Astrocyte (in vitro differentiated cells and primary cell): ENCODE data around the gene CSAD. TPM values are rescaled to one million over a fixed set of nuclear protein-coding genes. Genes with fewer than 3 reads are reported as not detected.

Experiments used
- DNase-seq: peaks from one replicate; pipeline ENCODE4 v3.0.0-alpha.2; 2010; ENCODE audit warnings: low read depth
- FAIRE-seq: peaks from 2 replicates; lab custom pipeline; 2011; peaks lifted over from hg19 to GRCh38; lab: Jason Lieb, UNC
- H2AFZ ChIP-seq: 2 replicates; pipeline ENCODE4 v1.6.0; 2012; ENCODE audit warnings: low read depth, low read length, inconsistent platforms
- H3K27ac ChIP-seq: 2 replicates; pipeline ENCODE4 v1.5.1; 2011; ENCODE audit warnings: low read depth, low read length, inconsistent platforms
- H3K27me3 ChIP-seq: 2 replicates; pipeline ENCODE4 v1.6.0; 2011; ENCODE audit warnings: low read length, inconsistent platforms; ENCODE audit not compliant: insufficient read depth
- H3K36me3 ChIP-seq: 2 replicates; pipeline ENCODE4 v1.5.1; 2011; ENCODE audit warnings: low read length, inconsistent platforms; ENCODE audit not compliant: insufficient read depth
- H3K4me1 ChIP-seq: 2 replicates; pipeline ENCODE4 v1.5.1; 2011; ENCODE audit warnings: low read length, inconsistent platforms; ENCODE audit not compliant: insufficient read depth
- H3K4me2 ChIP-seq: 2 replicates; pipeline ENCODE4 v1.6.0; 2012; ENCODE audit warnings: low read length, inconsistent platforms
- H3K4me3 ChIP-seq: 2 replicates; pipeline ENCODE4 v1.5.1; 2011; ENCODE audit warnings: low read depth, mild to moderate bottlenecking, low read length, inconsistent platforms; ENCODE audit not compliant: insufficient read depth
- H3K79me2 ChIP-seq: 2 replicates; pipeline ENCODE4 v1.6.0; 2012; ENCODE audit warnings: mild to moderate bottlenecking, low read length, inconsistent platforms; ENCODE audit not compliant: insufficient read depth
- H3K9ac ChIP-seq: 2 replicates; pipeline ENCODE4 v1.6.0; 2012; ENCODE audit warnings: mild to moderate bottlenecking, low read length, inconsistent platforms
- H3K9me3 ChIP-seq: 2 replicates; pipeline ENCODE4 v1.5.1; 2012; ENCODE audit warnings: low read depth, mild to moderate bottlenecking, low read length, inconsistent platforms; ENCODE audit not compliant: insufficient read depth
- H4K20me1 ChIP-seq: 2 replicates; pipeline ENCODE4 v1.6.0; 2012; ENCODE audit warnings: low read length, inconsistent platforms; ENCODE audit not compliant: insufficient read depth
- H3K27ac Mint-ChIP-seq: one replicate; pipeline ENCODE4 v1.8.0; 2021; ENCODE audit warnings: mild to moderate bottlenecking, mixed read lengths; ENCODE audit not compliant: unreplicated experiment
- H3K27me3 Mint-ChIP-seq: one replicate; pipeline ENCODE4 v1.8.0; 2021; ENCODE audit warnings: low read depth, mixed read lengths; ENCODE audit not compliant: unreplicated experiment
- H3K36me3 Mint-ChIP-seq: one replicate; pipeline ENCODE4 v1.8.0; 2021; ENCODE audit warnings: low read depth, mixed read lengths; ENCODE audit not compliant: unreplicated experiment
- H3K4me1 Mint-ChIP-seq: one replicate; pipeline ENCODE4 v1.8.0; 2021; ENCODE audit warnings: low read depth, mixed read lengths; ENCODE audit not compliant: unreplicated experiment
- H3K4me3 Mint-ChIP-seq: one replicate; pipeline ENCODE4 v1.8.0; 2021; ENCODE audit warnings: mild to moderate bottlenecking, moderate library complexity, mixed read lengths; ENCODE audit not compliant: unreplicated experiment
- H3K9me3 Mint-ChIP-seq: one replicate; pipeline ENCODE4 v1.8.0; 2021; ENCODE audit warnings: mild to moderate bottlenecking, mixed read lengths; ENCODE audit not compliant: unreplicated experiment
- EZH2 ChIP-seq: IDR thresholded peaks from 2 replicates; pipeline ENCODE4 v1.6.1; 2012; ENCODE audit warnings: mild to moderate bottlenecking, low read length, inconsistent platforms; ENCODE audit not compliant: insufficient read depth
- total RNA-seq: library from RNA; stranded (reverse); gene quantifications from 2 replicates; pipeline ENCODE4 v1.2.1, GENCODE V29; 2021
- TF ChIP-seq, protein P1 (sequence below): IDR thresholded peaks from 2 replicates; pipeline ENCODE4 v1.5.1; 2011; ENCODE audit warnings: low read depth, mild to moderate bottlenecking, inconsistent platforms, low read length, moderate library complexity; ENCODE audit not compliant: insufficient read depth

The CSAD gene
- total RNA-seq, 1 donor from 2014 or later = 19.4 TPM

DNA sequence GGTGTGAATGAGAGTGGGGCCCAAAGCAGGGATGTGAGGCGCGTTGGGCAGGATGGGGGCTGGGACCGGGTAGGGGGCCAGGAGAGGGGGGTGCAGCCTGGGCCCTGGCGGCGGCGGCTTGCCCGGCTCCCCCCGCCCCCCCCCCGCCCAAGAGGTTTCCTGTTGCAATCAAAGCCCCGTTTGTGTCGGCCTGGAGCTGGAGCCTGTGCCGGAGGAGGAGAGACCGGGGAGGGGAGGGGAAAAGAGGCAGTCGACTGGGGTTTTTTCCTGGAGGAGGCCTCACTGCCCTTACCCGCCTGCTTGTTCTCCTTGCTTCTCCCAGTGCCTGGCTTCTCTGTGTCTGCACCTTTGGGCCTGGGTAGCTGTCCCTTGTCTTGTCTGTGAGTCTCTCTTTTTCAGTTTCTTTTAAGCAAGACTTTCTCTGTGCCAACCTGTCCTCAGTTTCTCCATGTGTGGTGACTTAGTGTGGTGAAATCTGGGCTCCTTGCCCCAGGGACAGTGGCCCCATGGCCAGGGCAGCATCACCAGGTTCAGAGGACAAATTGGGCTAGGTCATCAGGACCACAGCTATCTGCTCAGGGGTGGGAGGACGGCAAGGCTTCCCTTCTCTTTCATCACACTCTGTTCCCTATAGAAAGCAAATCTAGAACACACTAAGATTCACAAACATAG lies 42.8 kb upstream of the CSAD start:
- TF ChIP-seq, protein P1, sequence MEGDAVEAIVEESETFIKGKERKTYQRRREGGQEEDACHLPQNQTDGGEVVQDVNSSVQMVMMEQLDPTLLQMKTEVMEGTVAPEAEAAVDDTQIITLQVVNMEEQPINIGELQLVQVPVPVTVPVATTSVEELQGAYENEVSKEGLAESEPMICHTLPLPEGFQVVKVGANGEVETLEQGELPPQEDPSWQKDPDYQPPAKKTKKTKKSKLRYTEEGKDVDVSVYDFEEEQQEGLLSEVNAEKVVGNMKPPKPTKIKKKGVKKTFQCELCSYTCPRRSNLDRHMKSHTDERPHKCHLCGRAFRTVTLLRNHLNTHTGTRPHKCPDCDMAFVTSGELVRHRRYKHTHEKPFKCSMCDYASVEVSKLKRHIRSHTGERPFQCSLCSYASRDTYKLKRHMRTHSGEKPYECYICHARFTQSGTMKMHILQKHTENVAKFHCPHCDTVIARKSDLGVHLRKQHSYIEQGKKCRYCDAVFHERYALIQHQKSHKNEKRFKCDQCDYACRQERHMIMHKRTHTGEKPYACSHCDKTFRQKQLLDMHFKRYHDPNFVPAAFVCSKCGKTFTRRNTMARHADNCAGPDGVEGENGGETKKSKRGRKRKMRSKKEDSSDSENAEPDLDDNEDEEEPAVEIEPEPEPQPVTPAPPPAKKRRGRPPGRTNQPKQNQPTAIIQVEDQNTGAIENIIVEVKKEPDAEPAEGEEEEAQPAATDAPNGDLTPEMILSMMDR = no peak
- no peak for TF ChIP-seq EZH2
- peaks cover 37% of the 10 kb centered on the region for H3K4me1 Mint-ChIP-seq
- H3K9me3 ChIP-seq = no peaks in the 10 kb centered on the region
- H3K27me3 Mint-ChIP-seq = no peaks in the 10 kb centered on the region
- peak overlapping the region; percentile 59 for H2AFZ ChIP-seq
- peak overlapping the region; percentile 40 for H3K9ac ChIP-seq
- no peak overlapping the region for H3K27ac ChIP-seq
- H3K4me3 ChIP-seq = no peak overlapping the region
- DNase-seq = peak; percentile 45
- H3K4me1 ChIP-seq = peaks cover 44% of the 10 kb centered on the region
- FAIRE-seq = no peak
- H3K4me3 Mint-ChIP-seq = no peak overlapping the region
- H4K20me1 ChIP-seq = peaks cover 5% of the 10 kb centered on the region
- peaks cover 8% of the 10 kb centered on the region for H3K79me2 ChIP-seq
- H3K27ac Mint-ChIP-seq = peak overlapping the region; percentile 82
- H3K36me3 Mint-ChIP-seq = peaks cover 7% of the 10 kb centered on the region
- H3K36me3 ChIP-seq = no peaks in the 10 kb centered on the region
- no peaks in the 10 kb centered on the region for H3K9me3 Mint-ChIP-seq
- H3K27me3 ChIP-seq = no peaks in the 10 kb centered on the region
- peak overlapping the region; percentile 100 for H3K4me2 ChIP-seq

DNA sequence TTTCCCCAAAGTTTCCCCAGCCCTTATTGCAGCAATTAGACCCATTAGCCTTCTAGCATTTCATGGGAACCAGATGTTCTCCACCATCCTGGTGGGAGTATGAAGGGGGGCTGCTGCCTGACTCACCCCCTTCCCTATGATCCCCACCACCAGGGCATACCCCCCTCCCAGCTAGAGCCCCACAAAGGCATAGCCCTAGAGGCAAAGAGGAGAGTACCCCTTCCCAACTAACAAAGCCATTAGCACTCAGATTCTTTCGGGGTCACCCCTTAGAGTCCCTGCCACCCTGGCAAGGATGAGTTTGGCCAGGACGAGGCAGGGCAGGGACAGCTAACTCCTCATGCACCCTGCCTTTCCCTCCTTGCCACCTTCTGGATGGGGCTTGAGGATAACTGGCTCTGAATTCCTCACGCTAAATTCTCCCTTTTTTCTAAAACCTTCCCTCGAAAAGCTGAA lies 42.1 kb upstream of the CSAD start:
- Histone ChIP-seq H2AFZ (no peak overlapping the region), H3K9me3 (no peaks in the 10 kb centered on the region), H3K4me2 (peak overlapping the region; percentile 100), H3K9ac (peak overlapping the region; percentile 40), H3K4me3 (no peak overlapping the region), H4K20me1 (peaks cover 11% of the 10 kb centered on the region), H3K4me1 (peaks cover 49% of the 10 kb centered on the region), H3K27ac (no peak overlapping the region), H3K27me3 (no peaks in the 10 kb centered on the region), H3K36me3 (no peaks in the 10 kb centered on the region), H3K79me2 (peaks cover 15% of the 10 kb centered on the region)
- Mint-ChIP-seq H3K27ac (peak overlapping the region; percentile 81), H3K36me3 (peaks cover 7% of the 10 kb centered on the region), H3K27me3 (no peaks in the 10 kb centered on the region), H3K9me3 (no peaks in the 10 kb centered on the region), H3K4me1 (peaks cover 44% of the 10 kb centered on the region), H3K4me3 (no peak overlapping the region)
- FAIRE-seq = no peak
- DNase-seq = no peak
- no peak for TF ChIP-seq EZH2
- TF ChIP-seq, protein P1 = no peak

DNA sequence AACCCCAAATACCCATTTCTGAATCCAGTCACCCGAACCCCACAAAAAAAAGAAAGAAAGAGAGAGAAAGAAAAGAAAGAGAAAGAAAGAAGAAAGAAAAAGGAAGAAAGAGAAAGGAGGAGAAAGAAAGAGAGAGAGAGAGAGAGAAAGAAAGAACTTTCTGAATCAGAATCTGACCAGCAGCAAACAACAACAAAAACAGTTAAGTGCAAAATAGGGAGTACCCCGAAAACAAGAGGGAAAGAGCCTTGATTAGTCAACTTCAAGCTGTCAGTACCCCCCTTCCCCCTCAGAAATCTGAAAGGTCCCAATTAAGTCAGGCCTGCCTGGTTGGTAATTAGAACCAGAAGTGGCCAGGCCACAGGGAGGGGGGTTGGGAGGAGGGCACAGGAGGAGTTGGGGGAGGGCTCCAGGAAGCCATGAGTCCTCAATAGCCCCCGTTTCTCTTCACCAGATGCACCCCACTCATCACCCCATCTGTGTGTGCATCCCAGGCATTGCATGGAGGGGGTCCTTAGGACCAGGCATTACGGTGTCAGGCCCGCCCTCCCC lies 41.5 kb upstream of the CSAD start:
- peak overlapping the region; percentile 78 for H3K4me3 Mint-ChIP-seq
- Histone ChIP-seq H2AFZ (no peak overlapping the region), H3K9me3 (no peaks in the 10 kb centered on the region), H3K27ac (no peak overlapping the region), H3K36me3 (no peaks in the 10 kb centered on the region), H4K20me1 (peaks cover 13% of the 10 kb centered on the region), H3K9ac (peak overlapping the region; percentile 34), H3K4me2 (peak overlapping the region; percentile 100), H3K4me3 (no peak overlapping the region), H3K4me1 (peaks cover 55% of the 10 kb centered on the region), H3K27me3 (no peaks in the 10 kb centered on the region), H3K79me2 (peaks cover 21% of the 10 kb centered on the region)
- no peak for TF ChIP-seq EZH2
- TF ChIP-seq, protein P1 = no peak
- H3K9me3 Mint-ChIP-seq = no peaks in the 10 kb centered on the region
- peak overlapping the region; percentile 84 for H3K27ac Mint-ChIP-seq
- DNase-seq = no peak
- H3K36me3 Mint-ChIP-seq = peaks cover 7% of the 10 kb centered on the region
- no peaks in the 10 kb centered on the region for H3K27me3 Mint-ChIP-seq
- H3K4me1 Mint-ChIP-seq = peaks cover 46% of the 10 kb centered on the region
- FAIRE-seq = no peak
